Measurements from ENCODE around the gene PIGM.

PIGM gene

GRCh38 chr1:159989581-159989980, 42.2 kb downstream of the PIGM start:
- DNase-seq (ENCODE audit: low read depth, low spot score) = no peak

DNA sequence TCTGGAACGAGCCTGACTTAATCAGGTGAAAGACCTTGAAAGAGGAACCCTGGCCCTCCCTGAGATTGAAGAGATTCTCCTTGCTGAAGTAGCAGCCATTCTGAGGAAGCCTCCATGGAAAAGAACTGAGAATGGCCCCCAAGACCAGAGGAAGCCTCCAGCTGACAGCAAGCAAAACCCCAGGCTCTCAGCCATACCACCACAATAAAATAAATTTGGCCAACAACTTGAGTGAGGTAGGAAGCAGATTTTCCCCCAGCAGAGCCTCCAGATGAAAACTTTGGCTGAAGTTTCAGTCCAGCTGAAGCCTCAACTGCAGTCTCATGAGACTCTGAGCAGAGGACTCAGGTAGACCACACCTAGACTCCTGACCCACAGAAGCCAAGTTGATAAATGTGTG, 43.8 kb downstream of the PIGM start:
- DNase-seq (ENCODE audit: low read depth, low spot score) = no peak

GRCh38 chr1:159987186-159987585, 44.6 kb downstream of the PIGM start:
- no peak for DNase-seq (ENCODE audit: low read depth, low spot score)

- DNase-seq (ENCODE audit: low read depth, low spot score) = no peak
Observed at GRCh38 chr1:159986531-159986930, 45.3 kb downstream of the PIGM start.

DNA sequence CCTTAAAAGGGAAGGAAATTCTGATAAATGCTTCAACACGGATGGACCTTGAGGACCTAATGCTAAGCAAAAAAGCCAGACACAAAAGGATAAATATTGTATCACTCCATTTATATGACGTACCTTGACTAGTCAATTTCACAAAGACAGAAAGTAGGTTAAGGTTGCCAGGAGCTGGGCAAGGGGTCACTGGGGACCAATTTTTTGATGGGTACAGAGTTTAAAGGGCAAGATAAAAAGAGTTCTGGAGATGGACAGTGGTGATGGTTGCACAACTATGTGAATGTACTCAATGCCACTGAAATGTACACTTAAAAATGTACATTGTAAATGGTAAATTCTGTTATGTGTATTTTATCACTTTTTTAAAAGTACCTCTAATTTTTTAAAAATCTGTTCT, 45.7 kb downstream of the PIGM start:
- no peak for DNase-seq (ENCODE audit: low read depth, low spot score)

GRCh38 chr1:159985473-159985872, 46.3 kb downstream of the PIGM start:
- DNase-seq (ENCODE audit: low read depth, low spot score) = no peak

- no peak for DNase-seq (ENCODE audit: low read depth, low spot score)
Observed at GRCh38 chr1:159983681-159984080, 48.1 kb downstream of the PIGM start.

DNA sequence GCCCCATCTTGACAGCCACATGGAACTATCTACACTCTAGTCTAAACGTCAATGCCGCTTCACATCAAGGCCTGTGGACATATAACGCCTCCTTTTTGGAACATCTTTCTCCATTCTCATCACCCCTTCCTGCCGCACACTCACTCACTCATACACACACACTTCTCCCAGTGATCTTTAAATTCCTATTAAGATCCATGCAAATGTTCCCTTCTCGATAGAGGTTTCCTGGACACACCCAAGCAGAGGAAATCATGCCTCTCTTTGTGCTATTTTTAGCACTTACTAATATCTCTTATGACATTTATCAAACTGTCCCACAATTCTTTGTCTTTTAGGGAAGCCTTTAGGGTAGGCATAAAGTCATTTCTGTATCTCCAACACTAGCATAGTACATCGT, 49.5 kb downstream of the PIGM start:
- no peak for DNase-seq (ENCODE audit: low read depth, low spot score)

GRCh38 chr1:159981351-159982055, 50.3 kb downstream of the PIGM start:
- no peak for DNase-seq (ENCODE audit: low read depth, low spot score)

DNA sequence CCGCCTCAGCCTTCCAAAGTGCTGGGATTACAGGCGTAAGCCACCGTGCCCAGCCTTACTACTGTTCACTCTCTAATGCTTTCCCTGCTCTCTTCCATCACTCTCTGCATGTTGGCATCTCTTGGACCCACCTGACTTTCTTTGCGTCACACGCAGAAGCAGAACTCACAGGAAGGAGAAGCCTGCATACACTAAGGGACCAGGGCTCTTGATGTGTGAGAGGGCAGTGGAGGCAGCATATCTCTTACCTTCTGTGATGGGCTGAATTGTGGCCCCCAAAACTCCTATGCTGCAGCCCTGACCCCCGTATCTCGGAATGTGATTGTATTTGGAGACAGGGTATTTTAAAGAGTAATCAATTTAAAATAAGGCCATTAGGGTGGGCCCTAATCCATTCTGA, 51.0 kb downstream of the PIGM start:
- DNase-seq (ENCODE audit: low read depth, low spot score) = no peak

DNA sequence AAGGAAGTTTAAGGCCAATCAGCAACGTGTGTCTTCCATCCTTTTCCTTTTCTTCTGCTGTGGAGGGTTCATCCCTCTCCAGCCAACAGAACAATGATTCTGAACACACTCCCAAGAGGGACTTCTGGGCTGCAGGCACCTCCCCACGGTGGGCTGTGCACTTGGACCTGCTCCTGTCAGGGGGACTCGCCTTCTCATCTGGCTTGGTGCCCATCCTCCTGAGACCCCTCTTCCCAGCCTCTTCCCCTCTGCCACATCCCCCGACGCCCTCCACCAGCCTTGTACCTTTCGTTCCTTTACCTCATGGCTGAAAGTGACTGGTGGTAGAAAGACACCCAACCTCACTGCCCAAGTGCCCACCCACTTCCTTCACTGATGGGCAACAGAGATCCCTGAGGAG, 51.7 kb downstream of the PIGM start:
- DNase-seq (ENCODE audit: low read depth, low spot score) = no peak

- DNase-seq (ENCODE audit: low read depth, low spot score) = no peak
Observed at GRCh38 chr1:159979257-159979656, 52.5 kb downstream of the PIGM start.

DNA sequence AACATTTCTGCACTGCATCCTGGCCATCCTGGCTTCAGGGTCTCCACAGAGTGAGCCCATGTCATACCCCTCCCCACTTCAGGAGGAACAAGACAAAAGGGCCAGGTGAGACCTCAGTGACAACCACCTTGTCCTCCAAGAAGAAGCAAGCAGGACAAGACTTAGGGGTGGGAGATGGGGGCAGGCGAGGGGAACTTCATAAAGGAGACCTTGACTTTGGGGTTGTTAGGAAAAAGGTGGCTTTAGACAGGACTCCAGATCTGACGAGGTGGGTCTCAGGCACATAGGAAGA, 53.7 kb downstream of the PIGM start:
- no peak for DNase-seq (ENCODE audit: low read depth, low spot score)

GRCh38 chr1:159977364-159978106, 54.3 kb downstream of the PIGM start:
- no peak for DNase-seq (ENCODE audit: low read depth, low spot score)
